Esophagus squamous epithelium (tissue), 5 donors: ENCODE results near the gene CLSTN3. TPM values are rescaled to one million over a fixed set of nuclear protein-coding genes. Genes with fewer than 3 reads are reported as not detected.

Source experiments
- DNase-seq: peaks from one replicate; lab custom pipeline; 2025; lab: John Stamatoyannopoulos, UW
- H3K27ac ChIP-seq, 4 donors: fragments of 200-600 bp; sonication (generic); one replicate each; pipeline ENCODE4 v1.5.1; 2016 to 2019; ENCODE audit warnings: mild to moderate bottlenecking in 1 of 4
- H3K27me3 ChIP-seq, 4 donors: fragments of 200-600 bp; sonication (generic); 1 replicate in 3 of 4; 2 replicates in 1 of 4; pipeline versions ENCODE4 v1.5.1 to v1.6.0; 2017 to 2021; ENCODE audit warnings: antibody characterized with exemption in 1 of 4
- H3K36me3 ChIP-seq, 3 donors: fragments of 200-600 bp; sonication (generic); one replicate each; pipeline ENCODE4 v1.5.1; 2016 to 2019
- H3K4me1 ChIP-seq, 3 donors: fragments of 200-600 bp; sonication (generic); one replicate each; pipeline ENCODE4 v1.5.1; 2017 to 2019
- H3K4me3 ChIP-seq, 4 donors: fragments of 200-600 bp; sonication (generic); 1 replicate in 3 of 4; 2 replicates in 1 of 4; pipeline ENCODE4 v1.5.1; 2016 to 2019; ENCODE audit warnings: mild to moderate bottlenecking in 2 of 4, moderate library complexity in 1 of 4
- H3K9me3 ChIP-seq, 3 donors: fragments of 200-600 bp; sonication (generic); one replicate each; pipeline ENCODE4 v1.5.1; 2016 to 2019
- POLR2A ChIP-seq, 4 donors: fragments of 450-650 bp; IDR thresholded peaks; one replicate each; pipeline ENCODE4 v1.6.1; 2017; ENCODE audit warnings: antibody characterized with exemption in 4 of 4, mild to moderate bottlenecking in 4 of 4, moderate library complexity in 3 of 4
- WGBS, 2 donors: methylation state at CpG; one replicate each; pipeline ENCODE4 v1.1.5; 2018; 5-methylcytosine and 5-hydroxymethylcytosine counted together
- intact Hi-C: fragments of 100-400 bp; cut with DNase I; formaldehyde crosslinking; loops from one replicate; pipeline ENCODE4 v1.15.0; 2022
- total RNA-seq, 4 donors: library from RNA; depleted of rRNA; stranded (reverse); fragments of >200 nt; gene quantifications; one replicate each; pipeline ENCODE4 v1.1.0, GENCODE V29; 2016
- TF ChIP-seq, protein P1 (sequence below), 6 experiments: fragments of 450-650 bp in 4 of 6; fragments of 200-600 bp in 2 of 6; sonication (generic) in 2 of 6; IDR thresholded peaks; one replicate each; pipeline ENCODE4 v1.5.1; 2016 to 2019; ENCODE audit warnings: antibody characterized with exemption in 6 of 6, mild to moderate bottlenecking in 4 of 6, moderate library complexity in 4 of 6
- donor health status: DM: yes; HTN: yes; CAD: no.

CLSTN3 gene
- total RNA-seq, 4 donors from 2014 or later: 4.8 to 12.4 (median 9.5) TPM

DNA sequence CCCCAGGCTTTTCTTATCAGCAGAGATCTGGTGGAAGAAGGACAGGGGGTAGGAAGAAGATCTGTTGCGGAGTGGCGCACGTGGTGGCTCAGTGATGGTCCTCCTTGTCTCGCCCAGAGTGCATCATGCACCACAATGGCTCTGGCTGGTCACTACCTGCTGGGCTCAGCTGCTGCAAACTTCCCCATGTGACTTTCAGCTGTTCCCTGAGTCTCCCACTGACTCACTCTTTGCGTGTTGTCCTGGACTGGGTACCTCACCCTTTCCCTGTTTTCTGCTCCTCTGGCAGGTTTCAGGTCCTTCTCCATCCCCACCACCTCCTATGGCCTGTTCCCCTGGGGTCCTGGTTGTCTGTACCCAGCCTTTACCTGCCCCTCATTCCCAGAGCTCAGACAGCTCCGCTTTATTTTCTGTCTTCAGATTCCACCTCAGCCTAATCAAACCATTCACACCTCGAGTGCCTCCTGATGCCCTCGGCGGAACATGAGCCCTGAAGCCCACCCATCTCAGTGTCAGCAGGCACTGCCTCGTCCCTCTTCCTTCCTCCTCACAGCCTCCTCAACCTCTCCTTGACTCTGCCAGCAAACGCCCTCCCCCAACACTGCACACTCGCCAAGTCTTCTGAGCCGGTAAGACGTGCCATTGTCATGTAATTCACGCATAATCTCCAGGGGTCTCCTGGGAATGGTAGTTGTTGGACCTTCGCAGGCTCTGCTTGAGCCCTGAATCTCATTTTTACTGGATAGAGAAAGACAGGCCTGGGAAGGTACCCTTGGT, 39.8 kb upstream of the CLSTN3 start:
- Histone ChIP-seq H3K36me3 (peaks cover 0 to 38% (median 7%) of the 10 kb centered on the region in 3 donors), H3K4me3 (peak overlapping the region; percentile 36 to 68 (median 50)), H3K27me3 (no peaks in the 10 kb centered on the region), H3K4me1 (peaks cover 18 to 56% (median 47%) of the 10 kb centered on the region in 3 donors), H3K9me3 (no peaks in the 10 kb centered on the region), H3K27ac (peak overlapping the region; percentile 78 to 92 (median 87))
- intact Hi-C loops: loop anchor here (5.0 kb wide), 1 partner anchor 33 kb away; no protein-coding TSS in a partner anchor
- TF ChIP-seq, protein P1, sequence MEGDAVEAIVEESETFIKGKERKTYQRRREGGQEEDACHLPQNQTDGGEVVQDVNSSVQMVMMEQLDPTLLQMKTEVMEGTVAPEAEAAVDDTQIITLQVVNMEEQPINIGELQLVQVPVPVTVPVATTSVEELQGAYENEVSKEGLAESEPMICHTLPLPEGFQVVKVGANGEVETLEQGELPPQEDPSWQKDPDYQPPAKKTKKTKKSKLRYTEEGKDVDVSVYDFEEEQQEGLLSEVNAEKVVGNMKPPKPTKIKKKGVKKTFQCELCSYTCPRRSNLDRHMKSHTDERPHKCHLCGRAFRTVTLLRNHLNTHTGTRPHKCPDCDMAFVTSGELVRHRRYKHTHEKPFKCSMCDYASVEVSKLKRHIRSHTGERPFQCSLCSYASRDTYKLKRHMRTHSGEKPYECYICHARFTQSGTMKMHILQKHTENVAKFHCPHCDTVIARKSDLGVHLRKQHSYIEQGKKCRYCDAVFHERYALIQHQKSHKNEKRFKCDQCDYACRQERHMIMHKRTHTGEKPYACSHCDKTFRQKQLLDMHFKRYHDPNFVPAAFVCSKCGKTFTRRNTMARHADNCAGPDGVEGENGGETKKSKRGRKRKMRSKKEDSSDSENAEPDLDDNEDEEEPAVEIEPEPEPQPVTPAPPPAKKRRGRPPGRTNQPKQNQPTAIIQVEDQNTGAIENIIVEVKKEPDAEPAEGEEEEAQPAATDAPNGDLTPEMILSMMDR (IDR thresholded peaks at IDR 0.05): no peak
- TF ChIP-seq POLR2A (IDR thresholded peaks at IDR 0.05): no peak
- DNase-seq: no peak
- WGBS, 2 donors: 58 to 59% methylated on average over 11 to 15 of the region's 16 CpGs

DNA sequence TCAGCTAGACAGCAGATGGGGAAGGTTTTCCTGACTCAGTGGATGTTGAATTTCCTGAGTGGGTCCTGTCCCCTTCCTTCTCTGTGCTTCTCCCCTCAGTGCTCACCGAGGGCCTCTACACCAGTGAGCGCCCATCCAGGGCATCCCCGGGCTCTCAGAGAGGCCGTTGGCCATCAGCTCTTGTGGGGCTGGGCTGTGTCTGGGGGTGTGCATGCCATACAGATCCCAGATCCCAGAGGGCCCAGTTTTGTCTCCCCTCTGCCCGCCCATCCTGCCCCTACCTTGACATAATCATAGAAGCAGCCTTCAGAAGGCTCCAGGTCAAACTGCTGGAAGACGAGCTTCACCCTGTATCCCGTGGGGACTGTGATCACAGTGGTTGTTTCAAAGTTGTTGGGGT, 39.0 kb upstream of the CLSTN3 start:
- WGBS, 2 donors: 38 to 55% methylated on average over 3 to 4 of the region's 7 CpGs
- H3K4me1 ChIP-seq: peaks cover 18 to 56% (median 47%) of the 10 kb centered on the region in 3 donors
- intact Hi-C loops: loop anchor here (5.0 kb wide), 1 partner anchor 34 kb away; no protein-coding TSS in a partner anchor
- no peaks in the 10 kb centered on the region for H3K27me3 ChIP-seq
- no peak for TF ChIP-seq POLR2A (IDR thresholded peaks at IDR 0.05)
- TF ChIP-seq, protein P1 (IDR thresholded peaks at IDR 0.05): no peak
- H3K27ac ChIP-seq: peak overlapping the region; percentile 78 to 92 (median 87)
- peaks cover 0 to 31% (median 7%) of the 10 kb centered on the region in 3 donors for H3K36me3 ChIP-seq
- H3K9me3 ChIP-seq: no peaks in the 10 kb centered on the region
- H3K4me3 ChIP-seq: peak overlapping the region; percentile 36 to 68 (median 50)
- DNase-seq: no peak

DNA sequence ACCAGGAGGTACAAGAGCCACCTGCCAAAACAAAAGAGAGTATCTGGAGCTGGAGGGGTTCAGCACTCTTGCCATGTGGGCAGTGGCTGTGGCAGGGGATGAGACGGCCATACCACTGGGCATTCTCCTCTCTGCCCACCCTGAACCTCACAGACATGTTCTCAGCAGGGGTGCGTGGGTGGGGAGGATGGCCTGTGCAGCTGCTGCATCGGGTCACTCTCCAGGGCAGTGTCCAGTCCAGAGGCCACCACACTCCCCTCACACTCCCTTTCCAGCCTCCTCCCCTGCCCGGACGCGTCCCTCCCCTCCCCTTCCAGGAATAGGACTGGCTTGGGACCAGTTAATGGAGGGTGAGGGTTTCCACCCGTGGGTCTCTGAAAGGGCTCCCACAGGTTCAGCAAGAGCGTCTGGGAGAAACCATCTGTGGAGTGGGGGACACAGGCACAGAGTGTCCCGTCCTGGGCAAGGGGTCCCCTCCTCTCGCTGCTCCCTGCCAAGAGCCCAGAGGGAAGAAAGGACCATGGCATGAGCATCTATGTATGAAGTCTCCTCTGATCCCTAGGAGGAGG, 38.4 kb upstream of the CLSTN3 start:
- H3K27ac ChIP-seq: peak overlapping the region; percentile 78 to 92 (median 87)
- WGBS, 2 donors: 24 to 31% methylated on average over 2 to 7 of the region's 10 CpGs
- TF ChIP-seq POLR2A (IDR thresholded peaks at IDR 0.05): no peak
- TF ChIP-seq, protein P1 (IDR thresholded peaks at IDR 0.05): no peak
- peaks cover 0 to 28% (median 7%) of the 10 kb centered on the region in 3 donors for H3K36me3 ChIP-seq
- H3K9me3 ChIP-seq: no peaks in the 10 kb centered on the region
- intact Hi-C loops: loop anchor here (5.0 kb wide), 1 partner anchor 34 kb away; no protein-coding TSS in a partner anchor
- peaks cover 18 to 56% (median 47%) of the 10 kb centered on the region in 3 donors for H3K4me1 ChIP-seq
- H3K4me3 ChIP-seq: peak overlapping the region; percentile 36 to 68 (median 50)
- no peak for DNase-seq
- H3K27me3 ChIP-seq: no peaks in the 10 kb centered on the region

DNA sequence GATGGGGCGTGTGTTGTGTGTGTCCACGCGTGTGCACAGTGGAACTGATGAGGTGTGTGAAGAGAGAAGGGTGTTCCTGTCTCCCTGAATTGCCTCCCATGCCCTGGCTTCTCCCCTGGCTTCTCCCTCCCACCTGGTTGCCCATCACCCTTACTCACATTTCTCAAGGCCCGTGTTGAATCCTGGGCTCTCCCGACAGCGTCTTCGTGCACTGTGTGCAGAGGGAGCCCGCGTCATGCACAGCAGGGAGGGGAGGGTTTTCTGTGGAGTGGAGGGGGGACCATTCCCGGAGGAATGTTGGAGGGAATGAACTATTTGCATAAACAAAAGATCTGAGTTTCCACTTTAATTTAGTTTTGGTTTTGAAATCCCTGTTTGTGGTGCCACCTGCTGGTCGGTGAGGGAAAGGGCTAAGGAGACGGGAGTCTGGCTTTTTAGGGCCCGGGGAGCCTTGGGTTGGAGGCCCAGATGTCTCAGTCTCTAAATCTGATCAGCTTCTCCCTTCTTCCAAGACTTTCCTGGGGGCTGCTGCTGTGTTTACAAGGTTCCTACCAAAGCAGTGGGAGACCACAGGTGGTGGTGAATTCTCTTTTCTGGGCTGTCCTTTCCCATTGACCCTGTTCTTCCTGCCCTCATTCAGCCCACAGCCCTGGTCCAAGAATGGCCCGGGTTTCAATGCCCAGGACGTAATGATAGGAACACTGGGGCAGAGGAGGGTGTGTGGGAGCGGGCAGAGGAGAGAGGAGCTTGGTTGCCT, 37.8 kb upstream of the CLSTN3 start, which contains the start of gene C1R:
C1R (minus strand) TSS at position 217 of the 757 bp plus-strand sequence; CDS start at position 160, 57 bp downstream.
- H3K4me3 ChIP-seq: peak within 1 kb of the TSS; percentile 36 to 68 (median 50)
- TF ChIP-seq POLR2A (IDR thresholded peaks at IDR 0.05): peak in 2 of 4 donors; percentile 41 to 47
- TF ChIP-seq, protein P1 (IDR thresholded peaks at IDR 0.05): peak; percentile 82 to 94 (median 90)
- 4 to 14% methylated on average over 12 to 13 of the region's 16 CpGs for WGBS, 2 donors
- peak within 1 kb of the TSS; percentile 78 to 92 (median 87) for H3K27ac ChIP-seq
- intact Hi-C loops: loop anchor here (5.0 kb wide), 1 partner anchor 35 kb away; no protein-coding TSS in a partner anchor
- no peaks in the 10 kb centered on the region for H3K9me3 ChIP-seq
- DNase-seq: no peak
- H3K4me1 ChIP-seq: peaks cover 18 to 56% (median 47%) of the 10 kb centered on the region in 3 donors
- H3K36me3 ChIP-seq: peaks cover 0 to 26% (median 7%) of the 10 kb centered on the region in 3 donors
- no peaks in the 10 kb centered on the region for H3K27me3 ChIP-seq
